WTC11 (cell line): ENCODE data around the gene KIT. TPM values are rescaled to one million over a fixed set of nuclear protein-coding genes. Genes with fewer than 3 reads are reported as not detected.

Experiments used
- ATAC-seq: fragments of 200-7000 bp; cut with Tn5 transposase; 2 replicates; pipeline ENCODE4 v1.10.0; 2021; ENCODE audit warnings: mild to moderate bottlenecking, moderate library complexity
- CTCF ChIA-PET: fragments of 300-600 bp; sonication (Branson Sonifier 250); formaldehyde crosslinking; loops from one replicate; lab custom pipeline; 2021; ENCODE audit warnings: antibody characterized with exemption; lab: Charles Lee
- POLR2A ChIA-PET: fragments of 350-600 bp; sonication (Branson Sonifier 250); formaldehyde crosslinking; loops from one replicate; lab custom pipeline; 2021; ENCODE audit warnings: antibody characterized with exemption; lab: Charles Lee
- DNase-seq: peaks from one replicate; pipeline ENCODE4 v3.0.0; 2021; ENCODE audit warnings: low spot score
- H3K27ac Mint-ChIP-seq: 2 replicates; pipeline ENCODE4 v1.8.0; 2021; ENCODE audit warnings: mixed read lengths
- H3K27me3 Mint-ChIP-seq: 2 replicates; pipeline ENCODE4 v1.8.0; 2021; ENCODE audit warnings: low read depth, mild to moderate bottlenecking, moderate library complexity, mixed read lengths
- H3K36me3 Mint-ChIP-seq: 2 replicates; pipeline ENCODE4 v1.8.0; 2021; ENCODE audit warnings: mixed read lengths
- H3K4me1 Mint-ChIP-seq: 2 replicates; pipeline ENCODE4 v1.8.0; 2022; ENCODE audit warnings: mixed read lengths
- H3K4me3 Mint-ChIP-seq: 2 replicates; pipeline ENCODE4 v1.8.0; 2021; ENCODE audit warnings: mild to moderate bottlenecking, moderate library complexity, mixed read lengths
- H3K9me3 Mint-ChIP-seq: 2 replicates; pipeline ENCODE4 v1.8.0; 2021; ENCODE audit warnings: mixed read lengths
- MXD4 ChIP-seq: fragments of 250-450 bp; sonication (Bioruptor Pico); IDR thresholded peaks from 2 replicates; pipeline ENCODE4 v1.8.0; 2021; ENCODE audit warnings: mild to moderate bottlenecking, moderate library complexity, borderline replicate concordance
- NFATC4 ChIP-seq: fragments of 250-450 bp; sonication (Bioruptor Pico); IDR thresholded peaks from 2 replicates; pipeline ENCODE4 v1.9.0; 2021; ENCODE audit warnings: mild to moderate bottlenecking
- NFYB ChIP-seq: sonication (generic); formaldehyde crosslinking; conservative IDR thresholded peaks from 2 replicates; pipeline ENCODE4 v1.8.0; 2022; ENCODE audit warnings: low read depth, missing genetic modification reagents
- NR1H2 ChIP-seq: sonication (generic); formaldehyde crosslinking; IDR thresholded peaks from 2 replicates; pipeline ENCODE4 v1.9.0; 2021; ENCODE audit warnings: mild to moderate bottlenecking, moderate library complexity, missing genetic modification reagents
- SMAD3 ChIP-seq: sonication (generic); formaldehyde crosslinking; IDR thresholded peaks from 2 replicates; pipeline ENCODE4 v1.8.0; 2022; ENCODE audit warnings: missing genetic modification reagents, mild to moderate bottlenecking, borderline replicate concordance
- SP1 ChIP-seq: sonication (generic); formaldehyde crosslinking; conservative IDR thresholded peaks from 2 replicates; pipeline ENCODE4 v1.8.1; 2022; ENCODE audit warnings: missing genetic modification reagents
- TCF7 ChIP-seq: sonication (generic); formaldehyde crosslinking; IDR thresholded peaks from 2 replicates; pipeline ENCODE4 v1.8.0; 2022; ENCODE audit warnings: mild to moderate bottlenecking, low read depth, missing genetic modification reagents, moderate library complexity
- TEAD1 ChIP-seq: sonication (generic); formaldehyde crosslinking; IDR thresholded peaks from 2 replicates; pipeline ENCODE4 v1.8.0; 2022; ENCODE audit warnings: mild to moderate bottlenecking, missing genetic modification reagents
- TEAD4 ChIP-seq: sonication (generic); formaldehyde crosslinking; IDR thresholded peaks from 2 replicates; pipeline ENCODE4 v1.8.0; 2022; ENCODE audit warnings: mild to moderate bottlenecking, missing genetic modification reagents
- total RNA-seq: library from RNA; stranded (reverse); gene quantifications from 3 replicates; pipeline ENCODE4 v1.2.3, GENCODE V29; 2021
- TF ChIP-seq, protein P1 (sequence below): sonication (generic); formaldehyde crosslinking; IDR thresholded peaks from 2 replicates; pipeline ENCODE4 v1.8.1; 2022; ENCODE audit warnings: mild to moderate bottlenecking, missing genetic modification reagents, moderate library complexity, borderline replicate concordance
- TF ChIP-seq, protein P2 (sequence below): sonication (generic); formaldehyde crosslinking; IDR thresholded peaks from 2 replicates; pipeline ENCODE4 v1.8.0; 2023; ENCODE audit warnings: missing genetic modification reagents, mild to moderate bottlenecking, borderline replicate concordance
- TF ChIP-seq, protein P3 (sequence below): sonication (generic); formaldehyde crosslinking; IDR thresholded peaks from 2 replicates; pipeline ENCODE4 v1.8.1; 2023; ENCODE audit warnings: mild to moderate bottlenecking, missing genetic modification reagents
- TF ChIP-seq, protein P4 (sequence below): sonication (generic); formaldehyde crosslinking; IDR thresholded peaks from 2 replicates; pipeline ENCODE4 v1.8.1; 2023; ENCODE audit warnings: mild to moderate bottlenecking, moderate library complexity, missing genetic modification reagents
- TF ChIP-seq, protein P5 (sequence below): sonication (generic); formaldehyde crosslinking; IDR thresholded peaks from 2 replicates; pipeline ENCODE4 v1.8.0; 2023; ENCODE audit warnings: mild to moderate bottlenecking, missing genetic modification reagents

The KIT gene
- total RNA-seq, 1 experiment from 2014 or later = 23.3 TPM

DNA sequence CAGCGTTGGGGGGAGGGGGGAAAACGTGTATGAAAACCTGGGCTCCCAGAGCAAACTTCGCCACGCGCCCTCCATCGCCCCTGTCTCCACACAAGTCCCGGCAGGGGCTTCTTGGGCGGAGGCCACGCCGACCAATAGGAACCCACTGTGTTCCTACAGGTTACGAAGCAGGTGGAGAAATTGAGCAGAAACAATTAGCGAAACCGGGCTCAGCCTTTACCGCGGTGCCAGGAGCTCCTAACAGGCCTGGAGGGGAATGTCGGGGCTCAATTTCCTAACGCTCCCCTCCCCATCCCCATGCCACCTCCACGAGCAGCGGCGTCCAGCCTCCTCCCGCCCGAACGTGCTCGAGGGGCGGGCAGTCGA is 589 bp upstream of the KIT start:
- Mint-ChIP-seq H3K36me3 (no peaks in the 10 kb centered on the region), H3K4me1 (peaks cover 38% of the 10 kb centered on the region), H3K27ac (0 out of 2 replicates have a peak overlapping the region, but pooled peaks have one; percentile 45), H3K27me3 (peaks cover 68% of the 10 kb centered on the region), H3K4me3 (peak overlapping the region; percentile 85), H3K9me3 (no peaks in the 10 kb centered on the region)
- CTCF ChIA-PET = interaction anchor here (0.7 to 1.9 kb wide), 4 partner anchors 13 to 339 kb away, joined by 3 to 12 read pairs (median 3); no protein-coding TSS in a partner anchor
- ATAC-seq (peak; percentile 34), DNase-seq (peak; percentile 52)
- POLR2A ChIA-PET = interaction anchor here (0.6 to 1.5 kb wide), 4 partner anchors 17 to 315 kb away, joined by 3 to 4 read pairs (median 4); no protein-coding TSS in a partner anchor
- TF ChIP-seq MXD4 (CRISPR knock-in tag) (no peak), TEAD1 (CRISPR knock-in tag) (peak; percentile 24; the same call in 1 of the 2 replicates), TCF7 (0 out of 2 replicates have a peak, but pooled peaks have one; percentile 40), SP1 (CRISPR knock-in tag) (peak; percentile 9; the same call in 1 of the 2 replicates), NFYB (CRISPR knock-in tag) (peak; percentile 47; the same call in 1 of the 2 replicates)
- TF ChIP-seq, protein P1, sequence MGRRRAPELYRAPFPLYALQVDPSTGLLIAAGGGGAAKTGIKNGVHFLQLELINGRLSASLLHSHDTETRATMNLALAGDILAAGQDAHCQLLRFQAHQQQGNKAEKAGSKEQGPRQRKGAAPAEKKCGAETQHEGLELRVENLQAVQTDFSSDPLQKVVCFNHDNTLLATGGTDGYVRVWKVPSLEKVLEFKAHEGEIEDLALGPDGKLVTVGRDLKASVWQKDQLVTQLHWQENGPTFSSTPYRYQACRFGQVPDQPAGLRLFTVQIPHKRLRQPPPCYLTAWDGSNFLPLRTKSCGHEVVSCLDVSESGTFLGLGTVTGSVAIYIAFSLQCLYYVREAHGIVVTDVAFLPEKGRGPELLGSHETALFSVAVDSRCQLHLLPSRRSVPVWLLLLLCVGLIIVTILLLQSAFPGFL (CRISPR knock-in tag) = no peak
- TF ChIP-seq, protein P2, sequence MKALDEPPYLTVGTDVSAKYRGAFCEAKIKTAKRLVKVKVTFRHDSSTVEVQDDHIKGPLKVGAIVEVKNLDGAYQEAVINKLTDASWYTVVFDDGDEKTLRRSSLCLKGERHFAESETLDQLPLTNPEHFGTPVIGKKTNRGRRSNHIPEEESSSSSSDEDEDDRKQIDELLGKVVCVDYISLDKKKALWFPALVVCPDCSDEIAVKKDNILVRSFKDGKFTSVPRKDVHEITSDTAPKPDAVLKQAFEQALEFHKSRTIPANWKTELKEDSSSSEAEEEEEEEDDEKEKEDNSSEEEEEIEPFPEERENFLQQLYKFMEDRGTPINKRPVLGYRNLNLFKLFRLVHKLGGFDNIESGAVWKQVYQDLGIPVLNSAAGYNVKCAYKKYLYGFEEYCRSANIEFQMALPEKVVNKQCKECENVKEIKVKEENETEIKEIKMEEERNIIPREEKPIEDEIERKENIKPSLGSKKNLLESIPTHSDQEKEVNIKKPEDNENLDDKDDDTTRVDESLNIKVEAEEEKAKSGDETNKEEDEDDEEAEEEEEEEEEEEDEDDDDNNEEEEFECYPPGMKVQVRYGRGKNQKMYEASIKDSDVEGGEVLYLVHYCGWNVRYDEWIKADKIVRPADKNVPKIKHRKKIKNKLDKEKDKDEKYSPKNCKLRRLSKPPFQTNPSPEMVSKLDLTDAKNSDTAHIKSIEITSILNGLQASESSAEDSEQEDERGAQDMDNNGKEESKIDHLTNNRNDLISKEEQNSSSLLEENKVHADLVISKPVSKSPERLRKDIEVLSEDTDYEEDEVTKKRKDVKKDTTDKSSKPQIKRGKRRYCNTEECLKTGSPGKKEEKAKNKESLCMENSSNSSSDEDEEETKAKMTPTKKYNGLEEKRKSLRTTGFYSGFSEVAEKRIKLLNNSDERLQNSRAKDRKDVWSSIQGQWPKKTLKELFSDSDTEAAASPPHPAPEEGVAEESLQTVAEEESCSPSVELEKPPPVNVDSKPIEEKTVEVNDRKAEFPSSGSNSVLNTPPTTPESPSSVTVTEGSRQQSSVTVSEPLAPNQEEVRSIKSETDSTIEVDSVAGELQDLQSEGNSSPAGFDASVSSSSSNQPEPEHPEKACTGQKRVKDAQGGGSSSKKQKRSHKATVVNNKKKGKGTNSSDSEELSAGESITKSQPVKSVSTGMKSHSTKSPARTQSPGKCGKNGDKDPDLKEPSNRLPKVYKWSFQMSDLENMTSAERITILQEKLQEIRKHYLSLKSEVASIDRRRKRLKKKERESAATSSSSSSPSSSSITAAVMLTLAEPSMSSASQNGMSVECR (CRISPR knock-in tag) = 0 out of 2 replicates have a peak, but pooled peaks have one; percentile 33

DNA sequence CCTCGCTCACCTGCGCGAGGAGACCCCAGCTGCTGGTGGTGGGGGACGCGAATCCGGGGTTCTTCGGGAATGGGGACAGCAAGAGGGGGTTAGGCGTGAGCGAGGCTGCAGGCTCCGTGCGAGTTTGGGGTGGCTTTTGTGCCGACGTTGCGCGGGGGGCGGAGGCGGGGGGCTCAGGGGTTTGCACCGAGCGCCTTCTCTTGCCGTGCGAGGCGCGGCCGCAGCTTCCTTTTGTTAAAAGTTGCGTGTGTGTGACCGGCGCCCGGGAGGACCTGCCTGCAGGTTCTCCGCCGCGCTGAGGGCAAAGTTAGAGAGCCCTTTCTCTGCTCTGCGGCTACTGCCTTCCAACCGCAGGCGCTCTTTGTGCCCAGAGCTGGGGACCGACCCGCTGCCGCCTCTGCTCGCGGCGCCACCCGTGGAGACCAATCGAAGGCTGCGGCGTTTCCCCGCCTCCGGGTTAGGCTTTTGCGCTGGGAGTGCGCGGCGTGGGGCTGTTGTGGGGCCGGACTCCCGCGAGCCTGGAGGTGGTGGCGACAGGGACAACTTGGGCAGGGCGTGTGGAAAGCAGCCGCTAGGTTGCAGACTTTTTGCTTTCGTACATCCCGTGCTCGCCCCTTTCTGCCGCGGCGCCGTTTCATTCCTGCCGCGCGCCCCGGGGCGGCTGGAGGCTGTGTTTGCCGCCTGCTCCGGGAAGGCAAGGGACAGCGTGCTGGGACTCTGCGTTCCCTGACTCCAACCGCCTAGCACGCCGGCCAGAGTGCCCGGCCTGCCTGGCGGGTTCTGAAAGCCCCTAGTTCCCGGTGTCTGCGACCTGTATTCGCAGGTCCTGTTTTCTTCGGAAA is 716 bp downstream of the KIT start:
- peak; percentile 60 for DNase-seq
- Mint-ChIP-seq H3K9me3 (no peaks in the 10 kb centered on the region), H3K36me3 (no peaks in the 10 kb centered on the region), H3K27ac (no peak overlapping the region; the same call in 1 of the 2 replicates), H3K4me3 (peak overlapping the region; percentile 85), H3K4me1 (peaks cover 42% of the 10 kb centered on the region), H3K27me3 (peaks cover 62% of the 10 kb centered on the region)
- ATAC-seq = peak; percentile 16
- CTCF ChIA-PET = interaction anchor here (0.6 to 1.9 kb wide), 5 partner anchors 11 to 99 kb away, joined by 3 to 12 read pairs (median 5); no protein-coding TSS in a partner anchor
- POLR2A ChIA-PET = interaction anchor here (0.5 to 1.5 kb wide), 4 partner anchors 16 to 380 kb away, joined by 4 to 5 read pairs (median 4); no protein-coding TSS in a partner anchor
- TF ChIP-seq SMAD3 (CRISPR knock-in tag) (no peak), TEAD4 (peak; percentile 19; the same call in 1 of the 2 replicates), NFATC4 (CRISPR knock-in tag) (no peak), NR1H2 (no peak)
- TF ChIP-seq, protein P3, sequence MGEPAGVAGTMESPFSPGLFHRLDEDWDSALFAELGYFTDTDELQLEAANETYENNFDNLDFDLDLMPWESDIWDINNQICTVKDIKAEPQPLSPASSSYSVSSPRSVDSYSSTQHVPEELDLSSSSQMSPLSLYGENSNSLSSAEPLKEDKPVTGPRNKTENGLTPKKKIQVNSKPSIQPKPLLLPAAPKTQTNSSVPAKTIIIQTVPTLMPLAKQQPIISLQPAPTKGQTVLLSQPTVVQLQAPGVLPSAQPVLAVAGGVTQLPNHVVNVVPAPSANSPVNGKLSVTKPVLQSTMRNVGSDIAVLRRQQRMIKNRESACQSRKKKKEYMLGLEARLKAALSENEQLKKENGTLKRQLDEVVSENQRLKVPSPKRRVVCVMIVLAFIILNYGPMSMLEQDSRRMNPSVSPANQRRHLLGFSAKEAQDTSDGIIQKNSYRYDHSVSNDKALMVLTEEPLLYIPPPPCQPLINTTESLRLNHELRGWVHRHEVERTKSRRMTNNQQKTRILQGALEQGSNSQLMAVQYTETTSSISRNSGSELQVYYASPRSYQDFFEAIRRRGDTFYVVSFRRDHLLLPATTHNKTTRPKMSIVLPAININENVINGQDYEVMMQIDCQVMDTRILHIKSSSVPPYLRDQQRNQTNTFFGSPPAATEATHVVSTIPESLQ = no peak
- TF ChIP-seq, protein P2 (CRISPR knock-in tag) = peak; percentile 72; the same call in 1 of the 2 replicates
- TF ChIP-seq, protein P4, sequence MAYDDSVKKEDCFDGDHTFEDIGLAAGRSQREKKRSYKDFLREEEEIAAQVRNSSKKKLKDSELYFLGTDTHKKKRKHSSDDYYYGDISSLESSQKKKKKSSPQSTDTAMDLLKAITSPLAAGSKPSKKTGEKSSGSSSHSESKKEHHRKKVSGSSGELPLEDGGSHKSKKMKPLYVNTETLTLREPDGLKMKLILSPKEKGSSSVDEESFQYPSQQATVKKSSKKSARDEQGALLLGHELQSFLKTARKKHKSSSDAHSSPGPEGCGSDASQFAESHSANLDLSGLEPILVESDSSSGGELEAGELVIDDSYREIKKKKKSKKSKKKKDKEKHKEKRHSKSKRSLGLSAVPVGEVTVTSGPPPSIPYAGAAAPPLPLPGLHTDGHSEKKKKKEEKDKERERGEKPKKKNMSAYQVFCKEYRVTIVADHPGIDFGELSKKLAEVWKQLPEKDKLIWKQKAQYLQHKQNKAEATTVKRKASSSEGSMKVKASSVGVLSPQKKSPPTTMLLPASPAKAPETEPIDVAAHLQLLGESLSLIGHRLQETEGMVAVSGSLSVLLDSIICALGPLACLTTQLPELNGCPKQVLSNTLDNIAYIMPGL = peak; percentile 43; the same call in 1 of the 2 replicates
- TF ChIP-seq, protein P5, sequence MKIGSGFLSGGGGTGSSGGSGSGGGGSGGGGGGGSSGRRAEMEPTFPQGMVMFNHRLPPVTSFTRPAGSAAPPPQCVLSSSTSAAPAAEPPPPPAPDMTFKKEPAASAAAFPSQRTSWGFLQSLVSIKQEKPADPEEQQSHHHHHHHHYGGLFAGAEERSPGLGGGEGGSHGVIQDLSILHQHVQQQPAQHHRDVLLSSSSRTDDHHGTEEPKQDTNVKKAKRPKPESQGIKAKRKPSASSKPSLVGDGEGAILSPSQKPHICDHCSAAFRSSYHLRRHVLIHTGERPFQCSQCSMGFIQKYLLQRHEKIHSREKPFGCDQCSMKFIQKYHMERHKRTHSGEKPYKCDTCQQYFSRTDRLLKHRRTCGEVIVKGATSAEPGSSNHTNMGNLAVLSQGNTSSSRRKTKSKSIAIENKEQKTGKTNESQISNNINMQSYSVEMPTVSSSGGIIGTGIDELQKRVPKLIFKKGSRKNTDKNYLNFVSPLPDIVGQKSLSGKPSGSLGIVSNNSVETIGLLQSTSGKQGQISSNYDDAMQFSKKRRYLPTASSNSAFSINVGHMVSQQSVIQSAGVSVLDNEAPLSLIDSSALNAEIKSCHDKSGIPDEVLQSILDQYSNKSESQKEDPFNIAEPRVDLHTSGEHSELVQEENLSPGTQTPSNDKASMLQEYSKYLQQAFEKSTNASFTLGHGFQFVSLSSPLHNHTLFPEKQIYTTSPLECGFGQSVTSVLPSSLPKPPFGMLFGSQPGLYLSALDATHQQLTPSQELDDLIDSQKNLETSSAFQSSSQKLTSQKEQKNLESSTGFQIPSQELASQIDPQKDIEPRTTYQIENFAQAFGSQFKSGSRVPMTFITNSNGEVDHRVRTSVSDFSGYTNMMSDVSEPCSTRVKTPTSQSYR (CRISPR knock-in tag) = no peak
